Mucosa of rectum (tissue), 2 donors: Measurements from ENCODE around the gene CLMN.

Experiments
- H3K27ac ChIP-seq, 2 donors: one replicate each; pipeline ENCODE4 v1.7.0; 2013; ENCODE audit warnings: inconsistent platforms in 2 of 2, low read depth in 2 of 2, low read length in 2 of 2
- H3K27me3 ChIP-seq, 2 donors: one replicate each; pipeline ENCODE4 v1.7.0; 2013; ENCODE audit warnings: low read length in 2 of 2; ENCODE audit not compliant: control insufficient read depth in 2 of 2, insufficient read depth in 2 of 2
- H3K36me3 ChIP-seq, 2 donors: one replicate each; pipeline ENCODE4 v1.7.0; 2013; ENCODE audit warnings: low read length in 2 of 2; ENCODE audit not compliant: control insufficient read depth in 2 of 2, insufficient read depth in 2 of 2
- H3K4me1 ChIP-seq, 2 donors: one replicate each; pipeline ENCODE4 v1.7.0; 2013; ENCODE audit warnings: low read length in 2 of 2, mild to moderate bottlenecking in 1 of 2; ENCODE audit not compliant: control insufficient read depth in 2 of 2, insufficient read depth in 2 of 2
- H3K4me3 ChIP-seq, 2 donors: one replicate each; pipeline ENCODE4 v1.7.0; 2013; ENCODE audit warnings: low read length in 2 of 2
- H3K9ac ChIP-seq, 2 donors: one replicate each; pipeline ENCODE4 v1.7.0; 2013; ENCODE audit warnings: low read length in 2 of 2, low read depth in 1 of 2, mild to moderate bottlenecking in 1 of 2
- H3K9me3 ChIP-seq, 2 donors: one replicate each; pipeline ENCODE4 v1.7.0; 2013; ENCODE audit warnings: low read length in 2 of 2; ENCODE audit not compliant: control insufficient read depth in 2 of 2
- donor health status: healthy.
- donor health status: Normal muscosa, but diverticular disease.

The CLMN gene

DNA sequence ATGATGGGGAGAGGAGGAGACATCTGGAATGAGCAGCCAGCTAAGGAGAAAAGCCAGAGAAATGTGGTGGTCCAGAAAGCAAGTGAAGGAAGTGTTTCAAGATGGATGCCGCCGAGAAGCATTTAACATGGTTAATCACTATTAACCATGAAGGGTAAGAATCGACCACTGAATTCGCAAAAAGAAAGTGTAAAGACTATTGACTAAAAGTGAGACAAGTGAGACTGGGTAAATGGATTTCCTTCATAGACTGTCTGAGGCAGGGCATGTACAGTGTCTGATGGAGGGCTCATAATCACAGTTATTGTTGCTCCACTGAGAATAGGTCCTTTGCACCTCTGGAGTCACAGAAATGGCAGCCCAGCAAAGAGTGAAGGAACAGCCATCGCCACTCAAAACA, 25.3 kb upstream of the CLMN start:
- Histone ChIP-seq H3K4me3 (no peak overlapping the region), H3K36me3 (no peaks in the 10 kb centered on the region), H3K4me1 (peaks cover 6 to 21% of the 10 kb centered on the region in 2 donors), H3K27me3 (no peaks in the 10 kb centered on the region), H3K9me3 (no peaks in the 10 kb centered on the region), H3K9ac (no peak overlapping the region), H3K27ac (no peak overlapping the region)

DNA sequence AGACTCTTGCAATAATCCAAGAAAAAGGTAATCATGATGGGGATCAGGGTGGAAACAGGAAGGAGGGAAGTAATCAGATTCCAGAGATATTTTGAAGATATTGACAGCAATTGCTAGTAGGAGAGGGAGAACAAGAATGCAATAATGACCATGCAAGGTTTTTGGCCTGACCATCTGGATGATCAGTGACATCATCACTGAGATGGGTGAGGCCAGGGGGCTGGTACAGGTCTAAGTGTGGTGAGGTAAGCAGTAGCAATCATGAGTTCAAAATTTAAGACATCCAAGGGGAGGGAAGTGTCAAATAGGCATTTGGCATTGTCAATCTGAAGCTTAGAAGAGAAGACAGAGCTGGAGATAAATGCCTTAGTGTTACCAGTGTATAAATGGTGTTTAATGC, 24.8 kb upstream of the CLMN start:
- no peaks in the 10 kb centered on the region for H3K27me3 ChIP-seq

DNA sequence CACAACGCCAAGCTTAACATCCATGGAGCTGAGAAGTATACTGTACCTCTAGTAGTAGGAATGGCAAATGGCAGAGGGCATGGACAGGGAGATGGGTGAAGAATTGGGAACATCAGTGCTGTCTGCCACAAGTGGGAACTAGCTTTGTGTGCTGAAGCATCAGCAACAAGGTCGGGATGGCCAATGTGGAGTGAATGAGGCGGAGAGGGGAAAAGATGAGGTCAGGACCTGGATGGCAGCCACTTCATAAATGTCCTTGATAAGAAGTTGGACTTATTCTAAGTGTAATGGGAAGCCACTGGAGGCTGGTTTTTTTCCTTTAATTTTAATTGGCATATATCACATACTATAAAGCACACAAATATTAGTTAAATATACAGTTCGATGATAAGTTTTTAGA, 21.9 kb upstream of the CLMN start:
- no peak overlapping the region for H3K4me3 ChIP-seq
- no peaks in the 10 kb centered on the region for H3K36me3 ChIP-seq
- H3K4me1 ChIP-seq: peaks cover 12 to 22% of the 10 kb centered on the region in 2 donors
- peak overlapping the region; percentile 82 to 97 for H3K27ac ChIP-seq
- no peaks in the 10 kb centered on the region for H3K27me3 ChIP-seq
- no peak overlapping the region for H3K9ac ChIP-seq
- no peaks in the 10 kb centered on the region for H3K9me3 ChIP-seq

More for the DNA sequence above, 24.8 kb upstream of the CLMN start:
- no peaks in the 10 kb centered on the region for H3K36me3 ChIP-seq
- H3K9me3 ChIP-seq: no peaks in the 10 kb centered on the region
- H3K4me1 ChIP-seq: peaks cover 6 to 22% of the 10 kb centered on the region in 2 donors
- H3K4me3 ChIP-seq: no peak overlapping the region
- no peak overlapping the region for H3K27ac ChIP-seq
- no peak overlapping the region for H3K9ac ChIP-seq

DNA sequence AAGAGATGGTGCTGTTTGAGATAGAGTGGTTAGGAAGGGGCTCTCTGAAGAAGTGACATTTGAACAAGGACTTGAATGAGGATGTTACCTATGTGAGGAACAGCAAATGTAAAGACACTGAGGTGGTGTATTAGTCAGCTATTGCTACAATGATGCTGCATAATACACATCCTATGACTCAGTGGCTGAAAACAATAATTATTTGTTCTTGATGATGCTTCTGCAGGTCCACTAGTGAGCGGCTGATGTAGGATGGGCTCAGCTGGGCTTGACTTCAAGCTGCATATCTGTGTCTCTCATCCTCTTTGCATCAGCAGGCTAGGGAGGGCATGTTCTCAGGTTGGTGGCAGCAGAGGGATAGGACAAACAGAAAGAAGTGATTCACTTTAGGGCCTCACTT, 21.4 kb upstream of the CLMN start:
- Histone ChIP-seq H3K4me3 (peak overlapping the region in 1 of 2 donors; percentile 3), H3K9me3 (no peaks in the 10 kb centered on the region), H3K36me3 (no peaks in the 10 kb centered on the region), H3K27me3 (no peaks in the 10 kb centered on the region), H3K27ac (peak overlapping the region; percentile 82 to 97), H3K4me1 (peaks cover 12 to 22% of the 10 kb centered on the region in 2 donors), H3K9ac (peak overlapping the region in 1 of 2 donors; percentile 18)

DNA sequence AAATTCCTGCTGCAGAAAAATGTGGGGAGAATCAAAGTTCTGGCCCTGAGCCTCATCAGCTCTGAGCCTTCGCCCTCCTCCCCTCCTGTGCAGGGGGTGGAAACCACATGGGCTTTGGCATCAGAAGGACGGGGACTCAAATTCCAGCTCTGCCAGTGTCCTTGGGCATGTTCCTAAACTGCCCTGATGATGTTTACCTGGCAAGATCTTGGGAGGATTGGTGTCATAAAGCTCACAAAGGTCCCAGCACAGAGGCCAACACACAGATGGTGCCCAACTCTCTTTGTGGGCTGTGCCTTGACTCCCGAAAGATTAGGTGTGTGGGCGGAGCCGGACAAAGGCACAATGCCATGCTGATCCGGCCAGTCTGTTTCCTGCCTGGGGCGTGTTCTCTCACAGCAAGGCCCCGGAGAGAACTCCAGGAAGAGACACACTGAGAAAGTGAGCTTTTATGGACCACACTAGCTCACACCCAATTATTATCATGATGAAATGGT, 20.5 kb upstream of the CLMN start:
- Histone ChIP-seq H3K36me3 (no peaks in the 10 kb centered on the region), H3K9me3 (no peaks in the 10 kb centered on the region), H3K27ac (peak overlapping the region; percentile 82 to 97), H3K4me3 (peak overlapping the region; percentile 31 to 51), H3K4me1 (peaks cover 12 to 22% of the 10 kb centered on the region in 2 donors), H3K9ac (peak overlapping the region; percentile 14 to 18), H3K27me3 (no peaks in the 10 kb centered on the region)

DNA sequence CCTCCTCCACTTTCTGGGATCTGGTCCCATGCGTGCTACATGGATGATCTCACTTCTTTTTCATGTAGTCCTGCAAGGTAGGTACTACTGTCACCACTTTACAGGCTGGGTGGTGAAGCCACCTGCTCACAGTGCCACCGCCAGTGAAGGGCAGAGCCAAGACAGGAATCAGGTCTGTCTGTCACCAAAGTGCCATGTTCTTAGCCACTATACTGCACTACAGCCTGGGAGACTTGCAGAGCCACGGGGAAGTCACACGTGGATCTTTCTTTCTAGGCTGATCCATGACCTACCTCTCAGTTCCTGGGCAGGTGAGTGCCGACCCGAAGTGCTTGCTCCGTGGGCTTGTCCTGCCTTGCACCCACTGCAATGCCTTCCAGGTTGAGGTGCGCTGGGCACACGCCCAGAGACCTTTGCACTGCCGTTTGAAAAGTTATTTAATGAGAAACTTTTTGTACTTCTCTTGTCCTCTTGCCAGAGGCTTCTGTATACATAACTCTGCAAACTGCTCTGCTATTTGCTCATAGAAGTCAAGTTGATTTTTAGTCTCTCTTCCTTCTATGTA, 19.7 kb upstream of the CLMN start:
- Histone ChIP-seq H3K4me3 (peak overlapping the region; percentile 53 to 58), H3K27ac (peak overlapping the region; percentile 90 to 97), H3K9me3 (no peaks in the 10 kb centered on the region), H3K27me3 (no peaks in the 10 kb centered on the region), H3K9ac (peak overlapping the region; percentile 22 to 48), H3K36me3 (no peaks in the 10 kb centered on the region), H3K4me1 (peaks cover 12 to 22% of the 10 kb centered on the region in 2 donors)

DNA sequence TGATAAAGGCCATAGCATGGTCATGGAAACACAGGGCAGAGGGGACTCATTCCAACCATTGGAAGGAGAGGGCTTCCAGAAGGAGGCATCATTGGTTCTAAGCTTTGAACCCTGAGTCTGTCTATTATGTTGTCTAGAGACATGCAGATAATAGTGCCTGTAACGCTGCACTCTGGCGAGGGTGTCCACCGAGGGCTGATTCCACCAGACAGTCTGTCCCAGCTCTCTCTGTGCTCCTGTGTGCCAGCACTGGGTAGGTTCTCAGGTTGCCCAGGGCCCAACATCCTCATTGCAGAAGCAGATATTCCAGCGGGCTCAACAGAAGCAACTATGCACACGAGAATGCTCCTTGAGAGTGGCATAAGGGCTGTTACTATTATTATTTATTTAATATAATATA, 18.7 kb upstream of the CLMN start:
- Histone ChIP-seq H3K27me3 (no peaks in the 10 kb centered on the region), H3K36me3 (no peaks in the 10 kb centered on the region), H3K27ac (peak overlapping the region in 1 of 2 donors; percentile 43)

DNA sequence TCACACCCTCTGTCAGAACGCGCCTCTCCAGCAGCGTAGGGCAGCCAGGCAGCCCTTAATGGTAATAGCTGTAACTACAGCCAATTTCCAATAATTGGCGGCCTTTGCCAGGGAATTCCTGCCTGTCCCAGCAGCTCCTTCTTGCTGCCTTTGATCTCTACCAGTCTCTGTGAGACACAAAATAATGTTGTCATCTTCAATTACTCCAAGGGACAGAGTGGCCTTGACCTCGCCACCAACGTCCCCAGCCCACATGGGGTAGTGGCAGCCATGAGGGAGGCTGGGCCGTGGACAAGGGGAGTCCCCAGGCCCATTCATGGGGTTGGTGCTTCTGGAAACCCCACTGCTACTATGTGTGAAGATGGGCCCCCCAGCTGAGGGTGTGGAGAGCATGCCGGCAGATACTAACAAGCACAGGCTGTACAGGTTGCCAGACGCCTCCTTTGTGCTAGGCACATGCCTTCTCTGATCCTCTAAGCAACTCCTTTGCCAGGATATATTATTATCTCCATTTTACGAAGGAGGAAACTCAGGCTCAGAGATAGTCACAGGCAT, 17.4 kb upstream of the CLMN start:
- no peaks in the 10 kb centered on the region for H3K9me3 ChIP-seq
- H3K27ac ChIP-seq: no peak overlapping the region
- H3K36me3 ChIP-seq: no peaks in the 10 kb centered on the region
- H3K27me3 ChIP-seq: no peaks in the 10 kb centered on the region
- no peak overlapping the region for H3K9ac ChIP-seq
- H3K4me3 ChIP-seq: no peak overlapping the region
- H3K4me1 ChIP-seq: peaks cover 22 to 32% of the 10 kb centered on the region in 2 donors

More for the DNA sequence above, 18.7 kb upstream of the CLMN start:
- no peaks in the 10 kb centered on the region for H3K9me3 ChIP-seq
- H3K4me1 ChIP-seq: peaks cover 12 to 22% of the 10 kb centered on the region in 2 donors
- no peak overlapping the region for H3K9ac ChIP-seq
- peak overlapping the region in 1 of 2 donors; percentile 26 for H3K4me3 ChIP-seq

DNA sequence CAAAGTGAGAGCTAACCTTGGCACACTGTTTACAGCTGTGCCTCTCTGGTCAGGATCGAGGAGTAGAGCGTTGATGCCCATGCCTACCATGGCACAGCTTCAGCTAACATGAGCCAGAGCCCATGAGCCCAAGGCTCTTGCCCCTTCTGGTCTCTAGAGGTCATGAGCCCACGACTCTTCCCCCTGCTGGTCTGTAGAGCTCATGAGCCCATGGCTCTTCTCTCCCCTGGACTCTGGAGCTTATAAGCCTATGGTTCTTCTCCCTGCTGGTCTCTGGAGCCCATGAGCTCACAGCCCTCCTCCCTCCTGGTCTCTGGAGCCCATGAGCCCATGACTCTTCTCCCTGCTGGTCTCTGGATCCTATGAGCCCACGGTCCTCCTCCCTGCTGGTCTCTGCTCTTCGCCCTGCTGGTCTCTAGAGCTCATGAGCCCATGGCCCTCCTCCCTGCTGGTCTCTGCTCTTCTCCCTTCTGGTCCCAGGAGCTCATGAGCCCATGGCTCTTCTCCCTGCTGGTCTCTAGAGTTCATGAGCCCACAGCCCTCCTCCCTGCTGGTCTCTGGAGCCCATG, 16.6 kb upstream of the CLMN start:
- no peaks in the 10 kb centered on the region for H3K27me3 ChIP-seq
- peaks cover 22 to 37% of the 10 kb centered on the region in 2 donors for H3K4me1 ChIP-seq
- no peaks in the 10 kb centered on the region for H3K36me3 ChIP-seq
- H3K27ac ChIP-seq: no peak overlapping the region
- no peak overlapping the region for H3K4me3 ChIP-seq
- no peak overlapping the region for H3K9ac ChIP-seq
- no peaks in the 10 kb centered on the region for H3K9me3 ChIP-seq

DNA sequence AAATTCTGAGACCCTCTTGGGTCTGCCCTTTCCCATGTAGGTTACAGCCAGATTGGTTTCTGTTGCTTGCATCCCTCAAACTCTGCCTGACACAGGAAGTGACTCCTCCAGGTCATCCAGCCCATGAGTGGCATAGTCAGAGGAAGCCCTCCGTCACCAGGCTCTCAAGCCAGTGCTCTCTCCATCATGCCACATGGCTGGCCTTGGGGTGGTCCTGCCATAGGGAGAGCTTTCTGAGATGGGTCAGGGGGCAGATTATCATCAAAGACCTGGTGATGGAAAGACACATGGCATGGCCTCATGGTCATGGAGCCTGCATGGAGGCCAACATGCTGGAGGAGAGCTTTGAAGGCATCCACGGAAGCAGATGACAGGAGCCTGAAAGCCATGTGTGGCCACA, 15.4 kb upstream of the CLMN start:
- no peak overlapping the region for H3K27ac ChIP-seq
- H3K9ac ChIP-seq: no peak overlapping the region
- peaks cover 22 to 28% of the 10 kb centered on the region in 2 donors for H3K4me1 ChIP-seq
- H3K9me3 ChIP-seq: no peaks in the 10 kb centered on the region
- H3K27me3 ChIP-seq: no peaks in the 10 kb centered on the region
- H3K4me3 ChIP-seq: no peak overlapping the region
- no peaks in the 10 kb centered on the region for H3K36me3 ChIP-seq
